Muscle of back (tissue), 11 donors: ENCODE data around the gene PLCD3. TPM values are rescaled to one million over a fixed set of nuclear protein-coding genes. Genes with fewer than 3 reads are reported as not detected.

Experiments
- DNase-seq, 3 donors: peaks; one replicate each; pipeline versions ENCODE4 v3.0.0 to v3.0.0-alpha.2; 2013
- polyA plus RNA-seq, 10 donors: library from polyadenylated mRNA; unstranded; fragments of 120-200 nt; gene quantifications; one replicate each; pipeline ENCODE4 v1.2.1, GENCODE V29; 2013; ENCODE audit not compliant: insufficient read length in 10 of 10

PLCD3 gene
- polyA plus RNA-seq, 10 donors: 20.3 to 38.5 (median 32.2) TPM

- DNase-seq: no peak
These were observed 14.3 kb downstream of the PLCD3 start for GRCh38 chr17:45117848-45118646.

DNA sequence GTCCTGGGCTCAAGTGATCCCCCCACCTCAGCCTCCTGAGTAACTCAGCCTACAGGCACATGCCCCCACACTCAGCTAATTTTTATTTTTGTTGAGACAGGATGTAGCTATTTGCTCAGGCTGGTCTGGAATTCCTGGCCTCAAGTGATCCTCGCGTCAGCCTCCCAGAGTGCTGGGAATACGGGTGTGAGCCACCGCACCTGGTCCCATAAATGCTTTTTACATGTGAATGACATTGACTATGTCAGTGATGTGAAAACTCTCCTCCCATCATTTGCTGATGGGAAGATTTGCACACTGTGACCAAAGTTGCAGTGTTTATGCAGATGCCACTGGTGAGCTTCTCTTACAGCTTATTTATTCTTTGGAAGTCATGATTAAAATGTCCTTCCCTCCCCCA is 15.0 kb downstream of the PLCD3 start:
- no peak for DNase-seq

- DNase-seq: no peak
These were observed 15.8 kb downstream of the PLCD3 start for GRCh38 chr17:45116434-45117016.

- no peak for DNase-seq
These were observed 16.4 kb downstream of the PLCD3 start for GRCh38 chr17:45115871-45116270.

DNA sequence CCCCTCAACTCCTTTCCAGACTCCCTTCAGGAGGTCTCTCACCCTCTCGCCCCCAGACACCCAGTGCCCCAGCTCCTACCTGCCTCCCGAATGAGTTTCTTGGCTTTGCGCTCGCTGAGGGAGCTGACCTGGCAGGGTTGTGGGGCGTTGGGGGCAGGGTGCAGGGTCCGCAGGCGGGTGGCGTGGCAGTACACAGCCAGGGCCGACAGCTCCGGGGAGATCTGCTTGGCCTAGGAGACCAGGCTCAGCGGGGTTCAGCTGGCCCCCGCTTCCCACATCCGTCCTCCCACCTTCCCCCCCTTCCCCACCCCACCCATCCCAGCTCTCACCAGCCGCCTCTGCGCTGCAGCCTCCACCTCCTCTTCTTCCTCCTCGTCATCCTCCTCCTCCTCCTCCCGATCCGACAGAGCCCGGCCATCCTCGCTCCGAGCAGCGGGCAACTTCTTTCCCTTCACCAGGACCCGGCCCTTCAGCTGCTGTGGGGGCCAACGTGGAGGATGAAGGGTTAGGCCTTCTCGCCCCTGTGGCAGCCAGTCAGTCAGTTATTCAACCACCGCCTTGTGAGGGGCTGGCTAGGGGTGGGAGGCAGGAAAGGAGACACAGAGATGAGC is 17.2 kb downstream of the PLCD3 start:
- DNase-seq: no peak

DNA sequence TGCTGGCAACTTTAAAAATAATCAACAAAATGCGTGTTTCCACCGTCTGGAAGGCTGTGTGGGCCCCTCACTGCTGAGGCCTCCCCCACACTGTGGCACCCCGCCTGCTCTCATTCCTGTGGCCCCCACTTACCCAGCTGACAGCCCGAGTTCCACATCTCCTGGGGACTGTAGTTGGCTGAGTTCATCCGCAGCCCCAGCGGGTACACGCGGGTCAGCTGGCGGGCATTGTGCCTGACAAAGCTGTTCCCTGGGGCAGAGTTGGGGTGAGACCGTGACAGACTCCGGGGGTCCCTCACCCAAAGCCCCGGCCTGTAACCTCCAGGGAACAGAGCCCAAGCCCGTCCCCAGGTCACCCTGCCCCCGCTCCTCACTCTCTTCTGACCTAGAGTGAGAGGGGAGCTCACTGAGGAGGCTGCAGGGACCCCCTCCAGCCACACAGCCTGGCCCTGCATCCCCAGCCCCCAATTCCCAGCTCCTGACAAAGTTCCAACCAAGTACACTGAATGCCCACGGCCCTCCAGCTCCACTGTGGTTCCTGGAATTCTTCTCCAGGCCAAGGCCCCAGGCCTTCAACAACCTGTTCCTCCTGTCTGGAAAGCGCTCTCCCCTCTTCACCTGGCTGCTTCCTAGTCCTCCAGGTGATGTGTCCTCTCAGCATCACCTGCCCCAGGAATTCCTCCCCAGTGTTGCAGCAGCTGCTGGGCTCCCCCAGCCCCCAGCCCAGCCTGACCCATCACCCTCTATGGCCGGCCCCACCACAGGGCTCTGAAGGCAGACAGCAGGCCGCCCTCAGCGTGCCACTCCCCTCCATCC is 18.0 kb downstream of the PLCD3 start:
- DNase-seq: no peak

DNA sequence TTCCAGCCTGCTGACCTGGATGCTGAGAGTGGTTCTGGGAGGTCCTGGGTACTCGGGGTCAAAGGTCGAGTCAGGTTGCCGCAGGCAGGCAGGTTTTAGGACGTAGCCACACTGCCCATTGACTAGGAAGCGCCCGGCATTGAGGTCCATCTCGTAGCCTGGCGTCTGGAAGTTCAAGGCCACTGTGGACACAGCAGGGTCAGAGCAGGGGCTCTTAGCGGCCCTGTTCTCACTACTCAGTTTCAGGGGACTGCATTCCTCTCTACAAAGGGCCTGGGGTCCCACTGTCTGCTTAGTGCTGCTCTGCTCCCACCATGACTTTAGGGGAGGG is 18.9 kb downstream of the PLCD3 start:
- DNase-seq: no peak

DNA sequence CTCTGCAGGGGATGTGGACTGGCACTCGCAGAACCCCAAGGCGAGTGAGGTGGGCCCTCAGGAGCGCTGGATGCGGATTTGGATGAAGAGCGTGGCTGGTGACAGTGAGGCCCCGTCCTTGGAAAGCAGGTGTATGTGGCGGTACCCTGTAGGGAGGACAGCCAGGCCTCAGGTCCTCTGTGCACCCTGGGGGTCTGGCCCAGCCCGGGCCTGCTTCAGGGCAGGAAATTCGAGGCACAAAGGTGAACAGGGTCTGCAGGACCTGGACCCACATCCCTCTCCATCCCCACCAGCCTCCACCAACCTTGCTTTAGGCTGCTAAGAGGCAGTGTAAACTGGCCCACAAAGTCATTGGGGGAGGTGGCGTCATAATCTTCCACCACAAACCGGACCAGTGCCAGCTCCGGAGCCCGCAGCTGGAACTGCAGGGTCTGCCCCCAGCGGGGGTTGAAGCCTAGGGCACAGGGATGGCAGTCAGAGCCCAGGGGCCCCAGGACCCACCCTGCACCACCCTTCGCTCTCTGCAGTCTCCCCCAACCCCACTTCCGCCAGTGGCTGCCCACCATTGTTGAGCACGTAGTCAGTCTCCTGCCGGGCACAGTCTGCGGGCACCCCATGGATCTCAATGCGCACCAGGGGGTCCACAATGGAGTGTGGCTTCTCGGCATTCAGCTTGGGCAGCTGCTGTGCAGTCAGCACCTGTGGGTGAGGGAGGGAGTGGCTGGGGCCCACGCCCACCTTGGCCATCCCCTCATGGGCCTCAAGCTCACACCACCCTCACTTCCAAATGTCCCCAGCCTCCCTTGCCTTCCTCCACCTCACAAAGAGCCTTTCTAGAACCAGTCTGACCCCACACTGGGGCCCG is 19.5 kb downstream of the PLCD3 start:
- DNase-seq: no peak

- DNase-seq: no peak
These were observed 20.5 kb downstream of the PLCD3 start for GRCh38 chr17:45111850-45112249.

DNA sequence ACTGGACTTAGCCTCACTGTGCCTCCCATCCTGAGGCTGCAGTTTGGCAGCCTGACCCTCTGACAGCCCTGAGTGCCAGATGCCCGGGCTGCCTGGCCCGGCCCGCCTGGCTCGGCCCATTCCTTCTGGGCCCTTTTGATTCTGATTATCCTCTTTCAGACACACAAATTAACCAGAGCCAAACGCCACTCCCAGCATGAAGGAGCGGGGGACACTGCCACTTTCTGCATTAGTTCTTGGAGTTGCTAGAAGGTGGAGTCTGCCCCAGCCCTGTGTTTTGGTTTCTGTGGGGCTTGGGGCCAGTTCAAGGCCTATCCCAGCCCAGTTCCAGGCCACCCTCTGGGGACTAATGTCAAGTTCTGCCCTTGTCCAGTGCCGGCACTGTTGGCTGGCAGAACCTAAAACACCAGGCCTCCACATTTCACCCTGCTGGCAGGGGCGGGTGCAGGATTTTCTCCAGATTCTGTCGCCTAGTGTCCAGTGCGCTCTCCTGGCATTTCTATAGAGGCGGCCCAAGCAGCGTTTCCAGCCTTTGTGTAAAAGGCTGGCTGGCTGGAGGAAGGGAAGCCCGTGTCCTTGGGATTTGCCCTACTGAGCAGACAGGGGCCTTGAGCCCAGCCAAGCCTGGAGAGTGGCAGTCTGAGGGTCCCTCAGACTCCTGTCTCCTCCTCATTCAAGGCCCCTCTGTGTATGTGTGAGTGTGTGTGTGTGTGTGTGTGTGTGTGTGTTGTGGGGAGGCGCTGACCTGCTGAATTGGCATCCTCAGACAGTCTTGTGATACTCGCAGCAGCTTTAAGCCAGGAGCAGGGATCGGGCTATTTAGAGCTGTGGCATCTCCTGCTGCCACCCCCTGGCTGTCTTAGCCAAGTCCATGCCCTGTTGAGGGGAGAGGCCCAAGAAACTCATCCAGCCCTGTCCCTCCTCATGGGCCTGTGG is 21.4 kb downstream of the PLCD3 start:
- no peak for DNase-seq

GRCh38 chr17:45108595-45109521 is 23.5 kb downstream of the PLCD3 start:
- no peak for DNase-seq

- no peak for DNase-seq
These were observed 24.3 kb downstream of the PLCD3 start for GRCh38 chr17:45108051-45108450.

DNA sequence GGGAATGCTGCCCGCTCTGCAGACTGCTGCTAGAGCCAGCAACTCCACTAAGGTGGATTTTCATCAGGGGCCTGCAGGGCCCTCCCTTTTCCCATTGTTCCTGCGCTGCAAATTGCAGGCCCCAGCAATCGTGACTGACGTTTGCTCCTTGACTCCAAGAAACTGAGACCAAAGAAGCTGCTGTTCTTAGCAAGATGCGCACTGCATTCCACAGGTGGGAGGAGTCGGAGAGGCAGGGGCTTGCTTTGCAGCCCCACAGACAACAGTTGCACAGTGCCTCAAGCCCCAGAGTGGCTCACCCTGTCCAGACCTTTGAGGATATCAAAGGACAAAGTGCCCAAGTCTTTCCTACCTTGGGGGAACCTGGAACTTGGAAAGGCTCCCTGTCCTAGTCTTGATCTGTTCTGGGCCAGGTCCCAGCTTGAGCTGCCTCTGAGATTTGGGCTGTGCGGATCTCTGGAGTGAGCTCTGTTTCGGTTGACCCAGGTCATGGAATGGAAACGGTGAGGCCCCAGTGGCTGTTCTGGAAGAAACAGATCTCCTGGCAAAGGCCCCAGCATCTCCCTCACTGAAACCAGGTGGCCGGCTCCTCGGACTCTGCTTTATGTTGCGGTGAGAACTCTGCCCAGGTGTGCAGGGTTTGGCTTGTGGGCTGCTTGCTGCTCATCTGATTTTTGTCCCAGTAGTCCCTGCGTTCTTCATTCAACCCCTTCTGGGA is 24.9 kb downstream of the PLCD3 start:
- peak in 1 of 3 donors; percentile 78 for DNase-seq

GRCh38 chr17:45106582-45106981 is 25.7 kb downstream of the PLCD3 start:
- no peak for DNase-seq

DNA sequence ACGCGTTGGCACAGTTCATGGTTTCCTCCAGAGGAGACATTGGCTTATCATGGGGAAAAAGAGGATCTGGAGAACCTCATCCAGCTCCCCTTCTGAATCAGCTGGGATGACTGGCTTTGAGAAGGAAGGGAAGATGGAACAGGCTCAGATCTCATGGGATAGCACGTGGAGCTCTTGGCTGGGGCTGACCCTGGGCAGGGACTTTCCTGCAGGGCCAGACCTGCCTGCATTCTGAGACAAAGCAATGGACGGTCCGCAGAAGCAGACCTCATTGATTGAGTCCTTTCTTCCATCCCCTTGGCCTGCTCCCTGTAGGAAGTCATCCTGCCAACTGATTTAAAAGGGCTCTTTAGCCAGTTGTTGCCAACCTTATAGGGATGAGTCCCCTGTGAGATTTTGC is 26.2 kb downstream of the PLCD3 start:
- DNase-seq: peak in 1 of 3 donors; percentile 53

DNA sequence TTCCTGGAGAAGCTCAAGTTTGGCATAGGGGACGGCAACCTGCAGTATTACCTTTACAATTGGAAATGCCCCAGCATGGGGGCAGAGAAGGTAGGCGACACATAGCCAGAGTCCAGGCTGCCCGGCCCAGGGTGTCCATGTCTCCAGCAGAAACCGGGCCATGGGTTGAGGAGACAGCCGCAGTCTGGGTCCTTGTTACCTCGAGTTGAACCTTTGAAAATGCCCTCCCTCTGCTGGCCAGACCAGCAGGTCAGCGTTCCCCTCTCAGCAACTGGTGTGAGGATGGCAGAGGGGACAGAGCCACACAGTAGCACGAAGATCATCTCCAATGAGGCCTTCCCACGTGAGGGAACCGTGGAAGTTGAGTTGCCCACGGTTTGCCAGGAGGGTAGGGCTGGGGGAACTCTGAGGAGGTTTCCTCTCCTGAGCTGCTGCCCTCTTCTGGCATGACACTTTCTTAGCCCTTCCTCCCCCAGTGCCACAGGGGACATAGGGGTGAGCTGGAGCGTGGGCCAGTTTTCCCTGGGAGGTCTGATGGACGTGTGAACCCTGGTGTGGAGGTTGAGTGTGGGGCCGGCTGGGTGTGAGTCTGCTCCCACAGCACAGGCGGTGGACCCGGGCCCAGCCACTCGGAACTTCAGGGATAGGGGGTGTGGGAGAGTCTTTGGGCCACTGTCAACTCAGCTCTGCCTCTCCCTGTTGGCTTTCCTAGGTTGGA is 27.2 kb downstream of the PLCD3 start:
- DNase-seq: no peak

- DNase-seq: no peak
These were observed 27.8 kb downstream of the PLCD3 start for GRCh38 chr17:45104497-45104896.

DNA sequence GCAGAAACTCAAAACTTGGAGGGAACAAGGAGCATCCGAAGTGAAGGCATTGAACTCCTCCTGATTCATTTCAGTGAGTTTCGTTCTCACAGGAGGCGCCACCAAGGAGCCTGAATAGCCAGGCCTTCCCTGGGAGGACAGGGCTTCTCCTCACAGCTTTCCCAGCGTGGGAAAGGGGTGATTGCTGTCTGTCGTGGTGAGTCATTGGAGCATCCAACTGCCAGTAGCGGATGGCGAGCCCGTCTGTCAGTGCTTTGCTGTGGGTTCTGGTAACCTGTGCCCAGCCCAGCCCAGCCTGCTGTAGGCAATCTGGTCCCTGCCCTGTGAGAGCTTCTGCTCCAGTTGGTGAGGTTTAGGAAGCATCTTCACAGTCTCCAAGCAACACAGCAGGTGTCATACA is 28.3 kb downstream of the PLCD3 start:
- DNase-seq: no peak
